LNCaP clone FGC (cell line): ENCODE measurements around the gene SSC5D.

ENCODE experiments used
- DNase-seq: peaks from one replicate; pipeline ENCODE4 v3.0.0-alpha.2; 2011; ENCODE audit warnings: low read depth
- H3K4me3 ChIP-seq: 2 replicates; pipeline ENCODE4 v1.5.1; 2011; ENCODE audit warnings: mild to moderate bottlenecking, low read depth, low read length, control low read depth
- TF ChIP-seq, protein P1 (sequence below): IDR thresholded peaks from 2 replicates; pipeline ENCODE4 v1.5.1; 2012; ENCODE audit warnings: mild to moderate bottlenecking; ENCODE audit not compliant: control insufficient read depth, insufficient read depth; ENCODE audit errors: extremely low read depth

Gene SSC5D

DNA sequence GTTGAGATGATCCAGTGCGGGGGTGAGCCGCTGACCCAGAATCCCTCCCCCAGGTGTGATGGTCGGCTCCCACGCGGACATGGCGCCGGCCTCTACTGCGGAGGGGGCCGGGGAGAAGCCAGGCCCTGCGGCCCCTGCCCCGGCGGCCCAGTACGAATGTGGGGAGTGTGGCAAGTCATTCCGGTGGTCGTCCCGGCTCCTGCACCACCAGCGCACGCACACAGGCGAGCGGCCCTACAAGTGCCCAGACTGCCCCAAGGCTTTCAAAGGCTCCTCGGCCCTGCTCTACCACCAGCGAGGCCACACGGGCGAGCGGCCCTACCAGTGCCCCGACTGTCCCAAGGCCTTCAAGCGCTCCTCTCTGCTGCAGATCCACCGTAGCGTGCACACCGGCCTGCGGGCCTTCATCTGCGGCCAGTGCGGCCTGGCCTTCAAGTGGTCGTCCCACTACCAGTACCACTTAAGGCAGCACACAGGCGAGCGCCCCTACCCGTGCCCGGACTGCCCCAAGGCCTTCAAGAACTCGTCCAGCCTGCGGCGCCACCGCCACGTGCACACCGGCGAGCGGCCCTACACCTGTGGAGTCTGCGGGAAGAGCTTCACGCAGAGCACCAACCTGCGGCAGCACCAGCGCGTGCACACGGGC, 7.0 kb upstream of the SSC5D start:
- no peak for DNase-seq
- TF ChIP-seq, protein P1, sequence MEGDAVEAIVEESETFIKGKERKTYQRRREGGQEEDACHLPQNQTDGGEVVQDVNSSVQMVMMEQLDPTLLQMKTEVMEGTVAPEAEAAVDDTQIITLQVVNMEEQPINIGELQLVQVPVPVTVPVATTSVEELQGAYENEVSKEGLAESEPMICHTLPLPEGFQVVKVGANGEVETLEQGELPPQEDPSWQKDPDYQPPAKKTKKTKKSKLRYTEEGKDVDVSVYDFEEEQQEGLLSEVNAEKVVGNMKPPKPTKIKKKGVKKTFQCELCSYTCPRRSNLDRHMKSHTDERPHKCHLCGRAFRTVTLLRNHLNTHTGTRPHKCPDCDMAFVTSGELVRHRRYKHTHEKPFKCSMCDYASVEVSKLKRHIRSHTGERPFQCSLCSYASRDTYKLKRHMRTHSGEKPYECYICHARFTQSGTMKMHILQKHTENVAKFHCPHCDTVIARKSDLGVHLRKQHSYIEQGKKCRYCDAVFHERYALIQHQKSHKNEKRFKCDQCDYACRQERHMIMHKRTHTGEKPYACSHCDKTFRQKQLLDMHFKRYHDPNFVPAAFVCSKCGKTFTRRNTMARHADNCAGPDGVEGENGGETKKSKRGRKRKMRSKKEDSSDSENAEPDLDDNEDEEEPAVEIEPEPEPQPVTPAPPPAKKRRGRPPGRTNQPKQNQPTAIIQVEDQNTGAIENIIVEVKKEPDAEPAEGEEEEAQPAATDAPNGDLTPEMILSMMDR: no peak
- H3K4me3 ChIP-seq: no peak overlapping the region

DNA sequence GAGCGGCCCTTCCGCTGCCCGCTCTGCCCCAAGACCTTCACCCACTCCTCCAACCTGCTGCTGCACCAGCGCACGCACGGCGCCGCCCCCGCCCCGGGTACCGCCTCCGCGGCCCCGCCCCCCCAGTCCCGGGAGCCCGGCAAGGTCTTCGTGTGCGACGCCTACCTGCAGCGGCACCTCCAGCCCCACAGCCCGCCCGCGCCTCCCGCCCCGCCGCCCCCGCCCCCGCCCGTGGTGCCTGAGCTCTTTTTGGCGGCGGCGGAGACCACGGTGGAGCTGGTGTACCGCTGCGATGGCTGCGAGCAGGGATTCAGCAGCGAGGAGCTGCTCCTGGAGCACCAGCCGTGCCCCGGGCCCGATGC, 6.5 kb upstream of the SSC5D start:
- DNase-seq: no peak
- TF ChIP-seq, protein P1: no peak
- no peak overlapping the region for H3K4me3 ChIP-seq

DNA sequence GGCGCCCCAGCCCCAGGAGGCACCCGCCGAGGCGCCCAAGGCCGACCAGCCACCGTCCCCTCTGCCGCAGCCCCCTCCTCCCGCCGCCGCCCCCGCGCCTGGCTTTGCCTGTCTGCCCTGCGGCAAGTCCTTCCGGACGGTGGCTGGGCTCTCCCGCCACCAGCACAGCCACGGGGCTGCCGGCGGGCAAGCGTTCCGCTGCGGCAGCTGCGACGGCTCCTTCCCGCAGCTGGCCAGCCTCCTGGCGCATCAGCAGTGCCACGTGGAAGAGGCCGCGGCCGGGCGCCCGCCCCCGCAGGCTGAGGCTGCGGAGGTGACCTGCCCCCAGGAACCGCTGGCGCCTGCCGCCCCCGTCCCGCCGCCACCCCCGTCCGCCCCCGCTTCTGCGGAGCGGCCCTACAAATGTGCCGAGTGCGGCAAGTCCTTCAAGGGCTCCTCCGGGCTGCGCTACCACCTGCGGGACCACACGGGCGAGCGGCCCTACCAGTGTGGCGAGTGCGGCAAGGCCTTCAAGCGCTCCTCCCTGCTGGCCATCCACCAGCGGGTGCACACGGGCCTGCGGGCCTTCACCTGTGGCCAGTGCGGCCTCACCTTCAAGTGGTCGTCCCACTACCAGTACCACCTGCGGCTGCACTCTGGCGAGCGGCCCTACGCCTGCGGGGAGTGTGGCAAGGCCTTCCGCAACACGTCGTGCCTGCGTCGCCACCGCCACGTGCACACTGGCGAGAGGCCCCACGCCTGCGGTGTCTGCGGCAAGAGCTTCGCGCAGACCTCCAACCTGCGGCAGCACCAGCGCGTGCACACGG, 5.9 kb upstream of the SSC5D start:
- no peak overlapping the region for H3K4me3 ChIP-seq
- TF ChIP-seq, protein P1: no peak
- no peak for DNase-seq

DNA sequence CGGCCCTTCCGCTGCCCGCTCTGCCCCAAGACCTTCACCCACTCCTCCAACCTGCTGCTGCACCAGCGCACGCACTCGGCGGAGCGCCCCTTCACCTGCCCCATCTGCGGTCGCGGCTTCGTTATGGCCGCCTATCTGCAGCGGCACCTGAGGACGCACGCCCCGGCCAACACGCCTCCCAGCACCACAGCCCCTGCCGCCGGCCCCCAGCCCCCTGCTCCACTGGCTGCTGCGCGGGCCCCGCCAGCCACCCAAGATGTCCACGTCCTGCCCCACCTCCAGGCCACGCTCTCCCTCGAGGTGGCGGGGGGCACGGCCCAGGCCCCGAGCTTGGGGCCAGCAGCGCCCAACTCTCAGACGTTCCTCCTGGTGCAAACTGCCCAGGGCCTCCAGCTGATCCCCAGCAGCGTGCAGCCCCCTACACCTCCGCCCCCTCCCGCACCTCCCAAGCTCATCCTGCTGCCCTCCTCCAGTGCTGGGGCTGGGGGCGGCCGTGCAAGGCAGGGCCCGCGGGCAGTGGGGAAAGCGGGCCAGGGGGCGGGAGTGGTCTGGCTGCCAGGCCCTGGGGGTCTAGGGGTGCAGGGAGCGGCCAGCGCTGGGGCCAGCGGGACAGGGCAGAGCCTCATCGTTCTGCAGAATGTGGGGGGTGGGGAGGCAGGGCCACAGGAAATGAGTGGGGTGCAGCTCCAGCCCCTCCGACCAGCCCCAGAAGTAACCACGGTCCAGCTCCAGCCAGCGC, 5.1 kb upstream of the SSC5D start:
- H3K4me3 ChIP-seq: no peak overlapping the region
- no peak for DNase-seq
- TF ChIP-seq, protein P1: no peak

DNA sequence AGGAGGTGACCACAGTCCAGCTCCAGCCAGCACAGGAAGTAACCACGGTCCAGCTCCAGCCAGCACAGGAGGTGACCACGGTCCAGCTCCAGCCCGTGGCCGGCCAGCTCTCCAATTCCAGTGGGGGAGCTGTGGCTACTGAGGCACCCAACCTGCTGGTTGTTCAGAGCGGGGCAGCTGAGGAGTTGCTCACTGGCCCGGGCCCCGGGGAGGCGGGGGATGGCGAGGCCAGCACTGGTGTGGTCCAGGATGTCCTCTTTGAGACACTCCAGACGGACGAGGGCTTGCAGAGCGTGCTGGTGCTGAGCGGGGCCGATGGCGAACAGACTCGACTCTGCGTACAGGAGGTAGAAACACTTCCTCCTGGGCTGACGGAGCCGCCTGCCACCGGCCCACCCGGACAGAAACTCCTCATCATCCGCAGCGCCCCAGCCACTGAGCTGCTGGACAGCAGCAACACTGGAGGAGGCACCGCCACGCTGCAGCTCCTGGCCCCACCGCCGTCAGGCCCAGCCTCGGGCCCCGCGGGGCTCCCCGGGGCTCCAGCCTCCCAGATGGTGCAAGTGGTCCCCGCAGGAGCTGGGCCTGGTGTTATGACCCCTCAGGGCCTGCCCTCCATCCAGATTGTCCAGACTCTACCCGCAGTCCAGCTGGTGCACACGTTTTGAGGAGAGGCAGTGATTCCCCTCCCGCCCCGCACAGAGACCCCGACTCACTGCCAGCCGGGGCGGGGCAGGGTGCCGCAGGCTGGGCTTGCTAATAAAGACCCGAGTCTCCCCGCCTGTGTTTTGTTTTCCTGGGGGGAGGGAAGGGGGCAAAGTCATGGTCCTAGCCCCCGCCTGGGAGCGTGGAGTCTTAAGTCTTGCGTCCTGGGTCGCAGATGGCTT, 4.3 kb upstream of the SSC5D start:
- H3K4me3 ChIP-seq: peak overlapping the region; percentile 89
- DNase-seq: no peak
- TF ChIP-seq, protein P1: no peak
